Dermis lymphatic vessel endothelial cell (primary cell): ENCODE results near the gene MVB12A. TPM values are rescaled to one million over a fixed set of nuclear protein-coding genes. Genes with fewer than 3 reads are reported as not detected.

Experiments
- total RNA-seq: library from RNA; depleted of rRNA; stranded (reverse); fragments of >200 nt; gene quantifications from 2 replicates; pipeline ENCODE4 v1.2.1, GENCODE V29; 2014

The MVB12A gene
- total RNA-seq: 32.3 and 37.5 TPM in 2 replicates

DNA sequence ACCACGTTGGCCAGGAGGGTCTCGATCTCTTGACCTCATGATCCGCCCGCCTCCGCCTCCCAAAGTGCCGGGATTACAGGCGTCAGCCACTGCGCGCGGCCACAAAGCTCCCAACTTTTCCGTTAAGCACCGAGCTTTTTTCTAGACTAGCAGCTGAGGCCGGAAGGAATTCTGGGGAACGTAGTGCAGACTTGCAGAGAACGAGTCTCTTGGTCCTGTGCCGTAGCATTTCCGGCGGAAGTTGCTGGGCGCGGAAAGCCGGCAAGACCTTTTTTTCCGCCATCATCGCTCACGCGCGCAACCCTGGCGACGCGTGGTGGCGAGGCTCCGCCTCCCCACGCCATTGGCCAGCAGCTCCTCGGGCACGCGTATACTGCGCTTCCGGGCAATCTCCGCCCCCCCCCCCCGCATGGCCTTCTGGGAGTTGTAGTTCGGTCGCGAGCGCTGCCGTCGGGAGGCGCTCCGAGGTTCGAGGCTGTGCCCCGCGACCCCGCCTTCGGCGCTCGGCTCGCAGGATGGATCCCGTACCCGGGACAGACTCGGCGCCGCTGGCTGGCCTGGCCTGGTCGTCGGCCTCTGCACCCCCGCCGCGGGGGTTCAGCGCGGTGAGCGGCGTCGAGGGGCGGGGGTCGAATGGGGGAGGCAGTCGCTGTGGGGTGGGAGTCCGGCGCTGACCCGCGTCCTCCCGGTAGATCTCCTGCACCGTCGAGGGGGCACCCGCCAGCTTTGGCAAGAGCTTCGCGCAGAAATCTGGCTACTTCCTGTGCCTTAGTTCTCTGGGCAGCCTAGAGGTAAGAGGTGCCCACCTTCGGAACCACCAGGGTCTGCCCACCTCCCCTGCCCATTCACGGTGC lies at the start of gene MVB12A:
MVB12A (plus strand) TSS at position 427 of the 854 bp plus-strand sequence; CDS start at position 516, 89 bp downstream.

DNA sequence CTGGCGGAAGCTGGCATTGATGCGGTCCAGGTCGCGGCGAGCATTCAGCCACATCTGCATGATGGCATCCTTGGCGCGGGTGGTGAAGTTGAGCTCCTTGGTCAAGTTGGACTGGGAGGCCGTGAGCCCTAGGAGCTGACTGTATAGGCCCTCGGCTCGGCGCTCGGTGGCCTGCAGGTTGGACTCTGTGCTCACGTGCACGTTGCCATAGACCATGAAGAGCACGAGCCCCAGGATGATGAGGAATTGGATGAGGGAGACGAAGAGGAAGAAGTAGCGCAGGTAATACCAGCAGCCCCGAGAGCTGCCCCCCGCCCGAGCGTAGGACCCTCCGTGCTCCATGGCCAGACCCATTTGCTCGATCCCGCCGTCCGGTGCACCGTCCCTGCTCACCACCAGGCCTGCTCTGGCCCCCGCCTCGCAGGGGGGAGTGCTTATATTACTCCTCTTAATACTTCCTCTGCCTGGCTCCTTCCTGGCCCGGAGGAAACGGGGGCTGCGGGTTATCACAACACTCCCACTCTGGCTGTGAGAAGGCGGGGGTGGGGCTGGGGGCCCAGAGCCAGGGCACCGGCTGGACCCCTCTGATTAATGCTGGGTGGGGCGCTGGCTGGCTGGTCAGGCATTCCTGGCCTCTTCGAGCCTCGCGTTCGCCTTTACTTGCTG lies 42.8 kb upstream of the MVB12A start, which contains the start of gene PLVAP:
PLVAP (minus strand) TSS at position 408 of the 666 bp plus-strand sequence; CDS start at position 354, 54 bp downstream.

DNA sequence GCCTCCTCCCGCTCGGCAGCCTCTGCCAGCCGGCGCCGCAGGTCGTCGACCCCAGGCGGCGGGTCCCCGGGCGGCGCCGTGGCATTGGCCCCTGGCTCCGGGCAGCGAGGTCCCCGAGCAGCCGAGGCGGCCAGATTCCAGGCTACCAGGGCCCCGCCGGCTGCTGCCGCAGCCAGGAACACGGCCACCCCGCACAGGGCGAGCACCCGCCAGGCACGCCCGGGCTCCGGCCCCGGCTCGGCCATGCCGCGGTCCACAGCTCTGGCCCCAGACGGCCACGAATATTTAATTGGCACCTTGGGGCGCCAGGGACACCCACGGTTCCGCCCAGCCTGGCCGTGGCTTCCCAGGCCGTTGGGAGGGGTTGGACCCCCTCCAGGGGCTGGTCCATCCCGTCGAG lies 25.9 kb upstream of the MVB12A start, which contains the start of gene CCDC194:
CCDC194 (minus strand) TSS at position 283 of the 400 bp plus-strand sequence; CDS start at position 245, 38 bp downstream.

DNA sequence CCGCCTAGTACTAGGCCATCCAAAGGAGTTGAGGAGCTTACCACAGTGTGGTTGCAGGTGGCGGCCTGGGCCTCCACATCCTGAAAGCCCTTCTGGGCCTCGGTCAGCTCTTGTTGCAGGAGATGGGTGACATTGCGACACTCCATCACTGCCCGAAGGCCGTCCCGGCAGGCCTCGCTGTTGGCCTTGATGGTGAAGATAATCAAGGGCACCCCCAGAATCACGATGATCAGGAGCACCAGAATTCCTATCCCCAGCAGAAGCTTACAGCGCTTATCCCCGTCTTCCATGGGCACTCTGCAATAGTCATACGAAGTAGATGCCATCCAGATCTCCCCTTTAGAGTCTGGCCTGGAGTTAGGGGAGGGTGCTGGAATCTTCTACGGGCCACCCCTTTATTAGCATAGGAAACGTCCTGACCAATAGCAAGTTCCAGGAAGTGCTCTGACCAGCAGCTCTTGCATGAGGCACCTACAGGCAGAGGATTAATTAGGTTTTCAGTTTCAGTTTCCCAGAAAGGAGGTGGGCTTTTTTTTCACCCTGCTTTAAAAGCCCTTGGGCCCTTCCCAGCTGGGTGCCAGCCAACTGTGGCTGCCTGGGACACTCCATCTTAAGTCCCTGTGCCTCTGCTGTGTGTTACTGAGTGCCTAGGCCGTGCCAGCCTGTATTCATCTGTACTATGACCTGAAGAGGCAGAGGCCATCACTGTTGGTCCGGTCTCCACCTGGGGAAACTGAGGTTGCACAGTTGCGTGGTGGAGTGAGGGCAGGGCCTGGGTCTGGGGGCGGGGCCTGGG lies 14.4 kb upstream of the MVB12A start, which contains the start of gene BST2:
BST2 (minus strand) TSS at position 381 of the 796 bp plus-strand sequence; CDS start at position 326, 55 bp downstream.

DNA sequence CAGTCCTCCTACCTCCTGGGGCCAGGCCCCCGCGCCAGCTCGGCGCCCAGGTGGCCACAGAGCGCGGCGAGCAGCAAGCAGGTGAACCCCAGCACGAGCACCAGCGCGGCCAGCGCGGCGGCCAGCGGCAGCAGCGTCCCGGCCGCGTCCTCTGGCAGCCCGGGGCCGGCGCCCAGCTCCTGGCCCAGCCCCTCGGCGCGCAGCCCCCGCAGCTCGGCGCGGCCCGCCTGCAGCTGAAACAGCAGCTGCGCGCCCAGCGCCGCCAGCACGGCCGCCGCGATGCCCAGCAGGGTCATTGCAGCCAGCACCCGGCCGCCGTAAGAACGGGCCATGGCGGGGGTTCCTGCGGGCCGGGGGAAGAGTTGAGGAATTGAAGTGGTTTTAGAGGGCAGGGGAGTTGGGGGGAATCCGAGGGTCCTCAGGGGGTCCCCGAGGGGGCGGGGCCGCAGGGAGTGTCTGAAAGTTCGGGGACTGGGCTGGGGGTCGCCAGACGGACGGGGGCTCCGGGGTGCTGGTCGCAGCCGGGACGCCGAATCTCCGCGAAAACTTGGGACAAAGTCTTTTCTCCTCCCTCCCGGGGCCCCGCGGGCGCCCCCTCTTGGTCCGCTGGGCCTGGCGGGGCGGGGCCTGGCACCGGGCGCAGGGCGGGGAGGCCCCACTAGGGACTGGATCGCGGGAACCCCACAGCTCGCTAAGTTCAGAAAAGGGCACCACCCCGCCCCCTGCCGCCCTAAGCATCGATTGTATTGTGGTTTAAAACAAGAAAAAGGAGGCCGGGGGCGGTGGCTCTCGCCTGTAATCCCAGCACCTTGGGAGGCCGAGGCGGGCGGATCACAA lies 28.5 kb downstream of the MVB12A start, which contains the start of gene TMEM221:
TMEM221 (minus strand) TSS at position 538 of the 837 bp plus-strand sequence; CDS start at position 332, 206 bp downstream.

DNA sequence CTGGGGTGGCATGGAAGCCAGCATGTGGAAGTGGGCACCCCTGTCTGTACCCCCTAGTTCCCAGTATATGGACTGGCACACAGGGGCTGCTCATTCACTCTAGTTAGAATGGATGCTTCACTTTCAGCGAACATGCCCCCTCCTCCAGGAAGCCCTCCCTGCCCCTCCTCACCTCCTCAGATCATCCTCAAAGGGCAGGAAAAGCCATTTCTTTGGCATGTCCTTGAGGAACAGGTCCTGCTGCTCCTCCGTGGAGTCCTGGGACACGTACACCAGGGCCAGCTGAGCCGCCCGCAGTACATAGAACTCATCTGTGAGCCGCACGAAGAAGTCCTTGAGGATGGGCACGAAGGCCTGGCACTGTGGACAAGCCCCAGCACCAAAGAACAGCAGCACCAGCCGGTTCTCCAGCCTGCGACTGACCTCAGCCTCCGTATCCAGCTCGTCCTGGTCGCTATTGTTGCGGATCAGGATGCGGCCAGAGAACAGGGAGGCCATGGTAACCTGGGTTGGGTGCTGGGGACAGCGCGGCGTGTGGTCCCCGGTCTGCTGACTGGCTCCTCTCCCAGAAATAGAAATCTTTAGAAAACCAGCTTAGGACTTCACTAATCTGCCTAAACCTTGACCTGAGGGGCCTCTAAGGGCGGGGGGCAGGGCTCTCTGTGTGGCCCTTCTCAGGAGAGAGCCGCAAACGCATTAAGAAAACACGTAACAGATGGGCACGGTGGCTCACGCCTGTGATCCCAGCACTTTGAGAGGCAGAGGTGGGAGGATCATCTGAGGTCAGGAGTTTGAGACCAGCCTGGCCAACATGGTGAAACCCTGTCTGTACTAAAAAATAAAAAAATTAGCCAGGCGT lies 40.8 kb downstream of the MVB12A start, which contains the start of gene NXNL1:
NXNL1 (minus strand) TSS at position 555 of the 859 bp plus-strand sequence; CDS start at position 498, 57 bp downstream.

DNA sequence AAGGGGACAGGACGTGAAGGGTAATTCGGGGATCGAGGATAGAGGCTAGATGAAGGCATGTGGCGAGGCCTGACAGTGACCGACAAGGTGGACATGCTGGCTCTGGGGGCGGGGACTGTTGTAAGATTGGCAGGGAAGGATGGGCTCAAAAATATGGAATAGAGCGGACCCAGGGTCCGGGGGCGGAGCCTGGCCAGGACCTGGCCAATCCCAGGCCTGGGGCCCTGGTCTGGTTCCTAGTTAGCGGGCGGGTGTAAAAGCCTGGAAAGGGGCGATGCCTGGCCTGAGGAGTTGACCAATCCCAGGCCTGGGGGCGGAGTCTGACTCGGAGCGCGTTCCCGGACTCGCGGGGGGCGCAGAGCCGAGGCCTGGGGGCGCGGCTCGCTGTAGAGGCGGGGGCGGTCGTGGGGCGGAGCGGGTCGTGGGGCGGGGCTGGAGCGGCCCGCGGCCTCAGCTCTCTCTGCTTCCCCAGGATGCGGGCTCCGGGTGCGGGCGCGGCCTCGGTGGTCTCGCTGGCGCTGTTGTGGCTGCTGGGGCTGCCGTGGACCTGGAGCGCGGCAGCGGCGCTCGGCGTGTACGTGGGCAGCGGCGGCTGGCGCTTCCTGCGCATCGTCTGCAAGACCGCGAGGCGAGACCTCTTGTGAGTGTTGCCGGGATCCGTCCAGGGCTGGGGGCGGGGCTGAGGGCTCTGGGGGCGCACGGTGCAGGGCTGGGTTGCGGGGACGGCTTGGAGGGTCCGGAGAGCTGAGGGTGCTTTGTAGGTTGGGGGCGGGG lies 50.4 kb downstream of the MVB12A start, which contains the start of gene SLC27A1:
SLC27A1 (plus strand) TSS at position 457 of the 774 bp plus-strand sequence; CDS start at position 474, 17 bp downstream.

Other genes starting within 250 kb of the MVB12A start
- 14.0 and 15.2 TPM in 2 replicates for gene USE1, start 204.7 kb upstream of the MVB12A start, total RNA-seq
- 3.5 and 7.2 TPM in 2 replicates for gene OCEL1, start 193.8 kb upstream of the MVB12A start, total RNA-seq
- 26.0 and 27.7 TPM in 2 replicates for gene NR2F6, start 174.1 kb upstream of the MVB12A start, total RNA-seq
- gene USHBP1, start 155.3 kb upstream of the MVB12A start, total RNA-seq: 33.1 and 37.3 TPM in 2 replicates
- 57.4 and 70.9 TPM in 2 replicates for gene BABAM1, start 152.6 kb upstream of the MVB12A start, total RNA-seq
- 0.33 and 0.43 TPM in 2 replicates for gene ANKLE1, start 138.1 kb upstream of the MVB12A start, total RNA-seq
- 4.7 and 7.6 TPM in 2 replicates for gene ABHD8, start 116.6 kb upstream of the MVB12A start, total RNA-seq
- 34.4 and 37.2 TPM in 2 replicates for gene MRPL34, start 114.2 kb upstream of the MVB12A start, total RNA-seq
- 19.7 and 26.3 TPM in 2 replicates for gene DDA1, start 110.5 kb upstream of the MVB12A start, total RNA-seq
- gene ANO8, start 85.2 kb upstream of the MVB12A start, total RNA-seq: 2.2 TPM in 2 replicates
- 6.4 and 8.7 TPM in 2 replicates for gene GTPBP3, start 82.5 kb upstream of the MVB12A start, total RNA-seq
- gene PLVAP, start 42.7 kb upstream of the MVB12A start, total RNA-seq: 15.4 and 63.3 TPM in 2 replicates
- not detected in 2 replicates for gene CCDC194, start 25.9 kb upstream of the MVB12A start, total RNA-seq
- gene BST2, start 14.4 kb upstream of the MVB12A start, total RNA-seq: 0.34 and 0.43 TPM in 2 replicates
- 0.09 TPM in 1 of 2 replicates, not detected in the other for gene TMEM221, start 28.6 kb downstream of the MVB12A start, total RNA-seq
- gene NXNL1, start 40.9 kb downstream of the MVB12A start, total RNA-seq: not detected in 2 replicates
- 18.3 and 23.0 TPM in 2 replicates for gene SLC27A1, start 50.5 kb downstream of the MVB12A start, total RNA-seq
- 38.8 and 40.9 TPM in 2 replicates for gene PGLS, start 91.6 kb downstream of the MVB12A start, total RNA-seq
- gene COLGALT1, start 135.6 kb downstream of the MVB12A start, total RNA-seq: 31.7 and 37.9 TPM in 2 replicates